Right atrium auricular region (tissue), 2 donors: ENCODE results near the gene GALNT18. TPM values are rescaled to one million over a fixed set of nuclear protein-coding genes. Genes with fewer than 3 reads are reported as not detected.

Experiments
- DNase-seq: peaks from one replicate; pipeline ENCODE4 v3.0.0-alpha.2; 2019; ENCODE audit warnings: low spot score
- H3K27ac ChIP-seq, 2 donors: fragments of 200-600 bp; sonication (generic); 1 replicate in 1 of 2; 2 replicates in 1 of 2; pipeline ENCODE4 v1.5.1; 2016 to 2019
- H3K27me3 ChIP-seq, 2 donors: fragments of 200-600 bp; sonication (generic); one replicate each; pipeline versions ENCODE4 v1.5.1 to v1.6.0; 2017 to 2019
- H3K36me3 ChIP-seq: fragments of 200-600 bp; sonication (generic); one replicate; pipeline ENCODE4 v1.5.1; 2016
- H3K4me1 ChIP-seq, 2 donors: fragments of 200-600 bp; sonication (generic); one replicate each; pipeline versions ENCODE4 v1.5.1 to v1.6.0; 2017 to 2019
- H3K4me3 ChIP-seq, 2 donors: fragments of 200-600 bp; sonication (generic); 1 replicate in 1 of 2; 2 replicates in 1 of 2; pipeline ENCODE4 v1.5.1; 2017 to 2019; ENCODE audit warnings: mild to moderate bottlenecking in 1 of 2, moderate library complexity in 1 of 2
- H3K9me3 ChIP-seq, 2 donors: fragments of 200-600 bp; sonication (generic); one replicate each; pipeline ENCODE4 v1.5.1; 2019
- total RNA-seq, 2 donors: library from RNA; depleted of rRNA; stranded (reverse); fragments of >200 nt; gene quantifications; one replicate each; pipeline ENCODE4 v1.1.0, GENCODE V29; 2016
- TF ChIP-seq, protein P1 (sequence below), 2 donors: fragments of 200-600 bp; sonication (generic); IDR thresholded peaks; one replicate each; pipeline ENCODE4 v1.5.1; 2019; ENCODE audit warnings: antibody characterized with exemption in 2 of 2

Gene GALNT18
- total RNA-seq, 2 donors from 2014 or later = 22.2 to 26.8 TPM

DNA sequence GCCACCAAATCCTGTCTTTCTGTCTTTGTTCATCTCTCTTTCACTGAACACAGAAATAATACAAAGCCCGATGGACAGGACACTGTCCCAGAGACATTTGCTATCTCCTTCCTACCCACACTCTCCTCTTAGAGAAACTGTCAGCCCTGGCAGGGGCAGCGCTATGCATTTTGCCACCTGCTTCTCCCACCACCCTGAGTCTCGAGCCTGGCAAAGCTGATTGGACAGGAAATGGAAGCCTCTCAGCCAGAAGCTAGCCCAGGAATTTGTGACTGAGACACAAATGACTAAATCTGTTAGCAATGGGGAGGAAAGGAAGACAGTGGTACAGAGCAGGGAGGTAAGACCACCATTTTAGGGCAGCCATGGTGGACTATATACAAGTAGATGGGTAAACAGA lies 14.9 kb upstream of the GALNT18 start:
- H3K27me3 ChIP-seq = no peaks in the 10 kb centered on the region
- no peak overlapping the region for H3K4me3 ChIP-seq
- H3K27ac ChIP-seq = no peak overlapping the region
- TF ChIP-seq, protein P1, sequence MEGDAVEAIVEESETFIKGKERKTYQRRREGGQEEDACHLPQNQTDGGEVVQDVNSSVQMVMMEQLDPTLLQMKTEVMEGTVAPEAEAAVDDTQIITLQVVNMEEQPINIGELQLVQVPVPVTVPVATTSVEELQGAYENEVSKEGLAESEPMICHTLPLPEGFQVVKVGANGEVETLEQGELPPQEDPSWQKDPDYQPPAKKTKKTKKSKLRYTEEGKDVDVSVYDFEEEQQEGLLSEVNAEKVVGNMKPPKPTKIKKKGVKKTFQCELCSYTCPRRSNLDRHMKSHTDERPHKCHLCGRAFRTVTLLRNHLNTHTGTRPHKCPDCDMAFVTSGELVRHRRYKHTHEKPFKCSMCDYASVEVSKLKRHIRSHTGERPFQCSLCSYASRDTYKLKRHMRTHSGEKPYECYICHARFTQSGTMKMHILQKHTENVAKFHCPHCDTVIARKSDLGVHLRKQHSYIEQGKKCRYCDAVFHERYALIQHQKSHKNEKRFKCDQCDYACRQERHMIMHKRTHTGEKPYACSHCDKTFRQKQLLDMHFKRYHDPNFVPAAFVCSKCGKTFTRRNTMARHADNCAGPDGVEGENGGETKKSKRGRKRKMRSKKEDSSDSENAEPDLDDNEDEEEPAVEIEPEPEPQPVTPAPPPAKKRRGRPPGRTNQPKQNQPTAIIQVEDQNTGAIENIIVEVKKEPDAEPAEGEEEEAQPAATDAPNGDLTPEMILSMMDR (IDR thresholded peaks at IDR 0.05) = no peak
- no peak for DNase-seq
- H3K9me3 ChIP-seq = no peaks in the 10 kb centered on the region
- H3K4me1 ChIP-seq = no peaks in the 10 kb centered on the region
- H3K36me3 ChIP-seq = no peaks in the 10 kb centered on the region

DNA sequence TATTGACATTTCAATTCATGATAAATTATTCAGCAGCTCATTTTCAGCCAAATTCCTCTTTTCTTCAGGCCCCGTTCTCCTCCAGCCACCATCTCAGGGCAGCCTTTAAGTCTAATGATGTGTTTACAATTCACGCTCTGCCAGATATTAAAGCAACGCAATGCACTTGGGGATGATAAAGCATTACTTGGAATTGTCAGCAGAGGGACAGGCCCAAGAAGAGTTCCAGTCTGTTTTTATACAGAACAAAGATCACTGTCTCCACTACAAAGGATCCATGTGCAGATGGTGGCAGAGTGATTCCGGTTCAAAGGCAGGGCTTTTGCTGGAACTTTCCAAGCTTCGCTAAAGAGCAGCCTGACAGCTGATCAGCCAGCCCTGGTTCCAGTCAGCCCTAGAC lies 13.6 kb upstream of the GALNT18 start:
- TF ChIP-seq, protein P1 (IDR thresholded peaks at IDR 0.05) = no peak
- H3K27me3 ChIP-seq = no peaks in the 10 kb centered on the region
- H3K27ac ChIP-seq = no peak overlapping the region
- H3K4me1 ChIP-seq = no peaks in the 10 kb centered on the region
- no peaks in the 10 kb centered on the region for H3K36me3 ChIP-seq
- no peak overlapping the region for H3K4me3 ChIP-seq
- no peak for DNase-seq
- H3K9me3 ChIP-seq = no peaks in the 10 kb centered on the region

DNA sequence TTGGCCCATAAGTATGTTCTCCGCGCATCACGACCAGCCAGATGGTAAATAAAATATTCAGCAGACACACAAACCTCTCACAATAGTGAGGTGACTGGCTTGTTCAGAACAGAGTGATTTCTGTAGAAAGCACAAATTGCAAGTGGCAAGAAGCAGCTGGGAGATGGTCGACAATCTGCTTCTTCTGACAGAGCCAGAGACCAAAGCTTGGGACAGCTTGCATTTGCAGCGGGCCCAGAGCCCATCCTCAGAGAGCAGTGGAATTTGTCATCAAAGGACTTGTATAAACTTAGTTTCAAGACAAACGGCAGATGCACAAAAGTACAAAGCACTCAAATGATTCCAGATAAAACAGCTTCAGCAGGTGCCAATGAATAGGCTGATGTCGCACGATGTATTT lies 7.6 kb upstream of the GALNT18 start:
- no peaks in the 10 kb centered on the region for H3K9me3 ChIP-seq
- DNase-seq = no peak
- TF ChIP-seq, protein P1 (IDR thresholded peaks at IDR 0.05) = no peak
- H3K36me3 ChIP-seq = no peaks in the 10 kb centered on the region
- no peak overlapping the region for H3K27ac ChIP-seq
- no peak overlapping the region for H3K4me3 ChIP-seq
- H3K27me3 ChIP-seq = no peaks in the 10 kb centered on the region
- no peaks in the 10 kb centered on the region for H3K4me1 ChIP-seq

DNA sequence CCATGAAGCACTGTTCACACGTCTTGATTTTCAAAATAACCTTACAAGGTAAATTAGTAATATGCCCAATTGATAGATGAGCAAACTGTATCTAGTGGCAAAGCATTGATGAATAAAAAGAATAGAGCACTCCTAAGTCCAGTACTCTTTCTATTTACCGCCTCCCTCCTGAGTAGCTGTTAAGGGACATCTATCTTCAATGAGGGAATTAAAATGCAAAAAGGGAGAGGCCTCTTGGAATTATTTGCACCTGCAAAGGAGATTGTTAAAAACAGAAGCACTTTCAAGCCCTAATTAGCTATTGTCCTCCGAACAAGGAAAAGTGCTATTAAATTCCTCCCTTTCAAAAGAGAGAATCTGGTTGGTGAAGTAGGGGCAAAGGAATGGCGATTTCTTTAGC lies 6.8 kb upstream of the GALNT18 start:
- no peak for DNase-seq
- TF ChIP-seq, protein P1 (IDR thresholded peaks at IDR 0.05) = no peak
- H3K4me3 ChIP-seq = no peak overlapping the region
- H3K4me1 ChIP-seq = no peaks in the 10 kb centered on the region
- H3K36me3 ChIP-seq = no peaks in the 10 kb centered on the region
- no peaks in the 10 kb centered on the region for H3K27me3 ChIP-seq
- H3K27ac ChIP-seq = no peak overlapping the region
- H3K9me3 ChIP-seq = no peaks in the 10 kb centered on the region

DNA sequence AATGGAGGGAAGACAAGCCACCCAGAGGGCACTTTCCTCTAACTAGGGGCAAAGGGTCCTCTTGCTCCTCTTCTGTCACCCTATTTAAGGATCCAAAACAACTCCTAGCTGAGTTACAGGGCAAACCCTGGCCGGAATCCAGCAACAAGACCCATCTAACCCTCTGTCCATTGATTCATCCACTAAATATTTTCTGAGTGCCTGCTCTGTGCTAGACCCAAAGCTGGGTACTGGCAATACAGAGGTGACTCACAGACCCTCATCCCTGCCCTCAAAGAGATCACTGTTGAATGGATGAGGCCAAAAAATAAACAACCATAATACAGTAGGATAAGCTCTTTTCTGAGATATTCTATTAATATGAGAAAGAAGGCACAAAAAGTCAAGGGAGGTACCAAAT lies 4.3 kb upstream of the GALNT18 start:
- Histone ChIP-seq H3K4me3 (no peak overlapping the region), H3K36me3 (no peaks in the 10 kb centered on the region), H3K27ac (no peak overlapping the region), H3K9me3 (no peaks in the 10 kb centered on the region), H3K27me3 (no peaks in the 10 kb centered on the region), H3K4me1 (peaks cover 0 to 10% of the 10 kb centered on the region in 2 donors)
- TF ChIP-seq, protein P1 (IDR thresholded peaks at IDR 0.05) = no peak
- DNase-seq = no peak

DNA sequence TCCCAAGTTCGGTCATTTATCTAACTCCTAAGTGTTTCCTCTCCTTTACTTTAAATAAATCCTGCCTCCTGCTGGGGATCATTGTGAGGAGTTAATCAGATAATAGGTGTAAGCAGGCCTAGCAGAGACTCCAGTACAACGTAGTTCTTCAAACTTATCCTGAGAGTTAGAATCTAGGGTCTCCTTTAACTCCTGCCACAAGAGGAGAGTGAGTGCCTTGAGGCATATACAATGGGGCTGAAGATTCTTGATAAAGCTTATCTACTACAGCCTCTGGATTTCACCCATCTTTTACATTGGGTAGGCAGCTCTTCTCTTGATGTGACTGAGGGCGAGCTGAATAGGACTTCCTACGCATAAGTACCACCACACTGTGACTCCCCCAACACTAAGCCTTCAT lies 3.1 kb upstream of the GALNT18 start:
- no peaks in the 10 kb centered on the region for H3K36me3 ChIP-seq
- H3K4me3 ChIP-seq = no peak overlapping the region
- H3K9me3 ChIP-seq = no peaks in the 10 kb centered on the region
- TF ChIP-seq, protein P1 (IDR thresholded peaks at IDR 0.05) = no peak
- no peak overlapping the region for H3K27ac ChIP-seq
- H3K4me1 ChIP-seq = peaks cover 0 to 14% of the 10 kb centered on the region in 2 donors
- H3K27me3 ChIP-seq = no peaks in the 10 kb centered on the region
- no peak for DNase-seq
